ENCODE results near the gene TIMM21. TPM values are rescaled to one million over a fixed set of nuclear protein-coding genes. Genes with fewer than 3 reads are reported as not detected.

TIMM21 gene
- total RNA-seq, 2 donors from 2014 or later: 56.5 to 71.8 TPM

GRCh38 chr18:74198453-74198852 lies 50.1 kb downstream of the TIMM21 start:
- Histone ChIP-seq H3K9me3 (no peaks in the 10 kb centered on the region), H3K27me3 (no peaks in the 10 kb centered on the region), H3K4me1 (no peaks in the 10 kb centered on the region), H3K4me3 (no peak overlapping the region), H3K27ac (no peak overlapping the region), H3K36me3 (no peaks in the 10 kb centered on the region)
- no peak for DNase-seq (ENCODE audit: low spot score)
- no peak for TF ChIP-seq CTCF (IDR thresholded peaks at IDR 0.05)

DNA sequence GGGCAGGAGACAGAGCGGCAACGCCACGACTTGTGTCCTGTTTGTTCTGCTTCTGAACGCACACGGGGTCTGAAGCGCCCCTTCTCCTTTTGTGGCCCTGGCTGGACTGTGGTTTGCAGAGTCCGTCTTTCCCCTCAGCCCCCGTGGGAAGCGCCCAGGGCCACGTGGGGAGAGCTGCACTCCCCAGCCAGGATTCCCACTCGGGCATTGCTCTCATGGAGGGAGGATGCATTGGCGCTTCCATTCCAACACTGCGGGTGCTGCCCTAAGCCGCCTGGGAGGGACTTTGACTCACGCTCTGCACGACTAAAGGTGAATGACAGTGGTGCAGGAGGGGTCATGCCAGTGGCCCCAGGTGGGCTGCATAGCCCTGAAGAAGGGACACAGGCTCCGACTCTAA lies 52.5 kb downstream of the TIMM21 start:
- DNase-seq (ENCODE audit: low spot score): no peak
- no peaks in the 10 kb centered on the region for H3K9me3 ChIP-seq
- no peak overlapping the region for H3K4me3 ChIP-seq
- H3K4me1 ChIP-seq: no peaks in the 10 kb centered on the region
- no peak for TF ChIP-seq CTCF (IDR thresholded peaks at IDR 0.05)
- no peaks in the 10 kb centered on the region for H3K36me3 ChIP-seq
- H3K27ac ChIP-seq: no peak overlapping the region
- no peaks in the 10 kb centered on the region for H3K27me3 ChIP-seq

DNA sequence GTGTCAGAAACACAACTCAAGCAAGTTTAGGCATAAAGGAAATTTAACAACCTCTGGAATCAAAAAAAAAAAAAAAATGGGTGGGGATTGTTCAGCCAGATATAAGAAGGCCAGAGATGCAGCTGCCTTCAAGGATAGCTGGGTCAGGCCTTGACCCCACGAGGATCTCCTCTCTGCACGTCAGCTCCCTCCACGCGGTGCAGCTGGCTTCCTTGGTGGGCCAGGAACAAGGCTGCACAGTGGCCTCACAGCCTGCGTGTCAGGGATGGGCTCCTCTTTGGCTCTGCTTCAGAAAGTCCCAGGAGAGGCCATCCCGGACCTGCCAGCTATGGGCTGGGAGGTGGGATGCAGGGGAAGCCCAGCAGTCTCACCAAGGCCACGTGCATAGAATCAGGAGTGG lies 55.5 kb downstream of the TIMM21 start:
- H3K27ac ChIP-seq: no peak overlapping the region
- no peaks in the 10 kb centered on the region for H3K9me3 ChIP-seq
- TF ChIP-seq CTCF (IDR thresholded peaks at IDR 0.05): no peak
- H3K36me3 ChIP-seq: no peaks in the 10 kb centered on the region
- H3K27me3 ChIP-seq: no peaks in the 10 kb centered on the region
- H3K4me3 ChIP-seq: no peak overlapping the region
- no peaks in the 10 kb centered on the region for H3K4me1 ChIP-seq
- DNase-seq (ENCODE audit: low spot score): no peak

DNA sequence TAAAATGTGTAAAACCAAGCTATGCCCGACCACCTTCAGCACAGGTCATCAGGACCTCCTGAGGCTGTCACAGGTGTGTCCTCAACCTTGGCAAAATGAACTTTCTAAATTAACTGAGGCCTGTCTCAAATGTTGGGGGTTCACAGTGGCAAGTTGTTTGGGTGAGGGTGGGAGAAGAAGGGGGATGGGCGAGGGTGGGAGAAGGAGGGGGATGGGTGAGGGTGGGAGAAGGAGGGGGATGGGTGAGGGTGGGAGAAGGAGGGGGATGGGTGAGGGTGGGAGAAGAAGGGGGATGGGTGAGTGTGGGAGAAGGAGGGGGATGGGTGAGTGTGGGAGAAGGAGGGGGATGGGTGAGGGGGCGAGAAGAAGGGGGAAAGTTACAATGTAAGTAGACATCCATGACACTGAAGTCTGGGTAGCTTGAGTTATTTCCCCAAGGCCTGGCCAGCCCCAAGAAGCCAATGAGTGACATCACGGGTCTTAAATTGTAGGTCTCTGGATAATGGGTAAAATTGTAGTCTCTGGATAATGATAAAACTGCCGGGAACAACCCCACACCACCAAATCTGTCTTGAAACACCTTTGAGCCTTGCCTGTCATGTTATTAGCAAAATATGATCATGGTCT lies 56.3 kb downstream of the TIMM21 start:
- DNase-seq (ENCODE audit: low spot score): no peak
- Histone ChIP-seq H3K27ac (no peak overlapping the region), H3K4me1 (no peaks in the 10 kb centered on the region), H3K27me3 (no peaks in the 10 kb centered on the region), H3K9me3 (no peaks in the 10 kb centered on the region), H3K36me3 (no peaks in the 10 kb centered on the region), H3K4me3 (no peak overlapping the region)
- TF ChIP-seq CTCF (IDR thresholded peaks at IDR 0.05): no peak

Other genes starting within 250 kb of the TIMM21 start
- under 1 TPM in 1 of 2 donors, not detected in 1; 0.30 TPM for gene FBXO15, start 689 bp upstream of the TIMM21 start, total RNA-seq
- gene CYB5A, start 143.4 kb downstream of the TIMM21 start, total RNA-seq: 10 to 100 TPM; 71.3 to 73.5 TPM
- not detected for gene C18orf63, start 167.3 kb downstream of the TIMM21 start, total RNA-seq

Measured in right atrium auricular region (tissue), 2 donors.